ENCODE measurements around the gene CBX8. TPM values are rescaled to one million over a fixed set of nuclear protein-coding genes. Genes with fewer than 3 reads are reported as not detected.

The CBX8 gene
- total RNA-seq, 1 donor from 2014 or later: 3.5 TPM

DNA sequence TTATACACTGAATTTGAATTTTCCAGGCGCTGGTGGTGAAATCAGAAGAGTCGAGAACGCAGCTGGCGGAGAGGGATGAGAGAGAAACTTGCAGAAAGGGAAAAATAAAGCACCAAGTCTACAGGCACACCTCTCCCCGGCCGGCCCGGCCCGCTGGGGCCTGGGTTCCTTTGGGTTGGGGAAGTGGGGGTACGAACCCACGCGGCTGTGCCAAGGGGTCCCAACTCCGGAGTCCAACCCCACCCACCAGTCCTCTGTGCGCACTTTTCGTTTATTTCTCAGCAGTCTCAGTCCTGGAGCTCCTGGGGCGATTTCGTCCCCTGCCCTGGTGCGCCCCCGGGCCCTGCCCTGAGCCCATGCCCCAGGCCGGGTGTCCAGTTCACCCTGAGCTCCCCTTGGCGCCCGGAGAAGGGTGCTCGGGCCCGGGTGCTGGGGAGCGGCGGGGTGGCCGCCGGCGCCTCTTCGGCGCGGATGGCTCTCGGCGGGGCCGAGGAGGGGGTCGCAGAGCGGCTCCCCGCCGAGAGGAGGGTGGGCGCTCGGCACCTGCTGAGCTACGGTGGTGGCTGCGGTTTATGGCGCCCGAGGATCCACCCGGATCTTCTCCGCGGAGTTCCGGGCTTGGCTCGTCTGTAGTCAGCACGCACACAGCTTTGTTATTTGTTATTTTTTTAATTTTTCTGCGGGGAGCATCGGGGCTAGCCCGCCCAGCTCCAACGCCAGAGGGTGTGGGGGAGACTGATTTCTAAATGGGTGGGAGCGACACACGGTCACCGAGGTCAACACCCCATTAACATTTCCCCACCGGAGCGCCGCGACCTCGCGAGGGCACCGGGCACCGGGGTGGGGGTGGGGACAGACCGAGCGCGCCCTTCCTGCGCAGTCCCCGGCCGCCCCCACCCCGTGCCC is 15.7 kb upstream of the CBX8 start:
- TF ChIP-seq, protein P1, sequence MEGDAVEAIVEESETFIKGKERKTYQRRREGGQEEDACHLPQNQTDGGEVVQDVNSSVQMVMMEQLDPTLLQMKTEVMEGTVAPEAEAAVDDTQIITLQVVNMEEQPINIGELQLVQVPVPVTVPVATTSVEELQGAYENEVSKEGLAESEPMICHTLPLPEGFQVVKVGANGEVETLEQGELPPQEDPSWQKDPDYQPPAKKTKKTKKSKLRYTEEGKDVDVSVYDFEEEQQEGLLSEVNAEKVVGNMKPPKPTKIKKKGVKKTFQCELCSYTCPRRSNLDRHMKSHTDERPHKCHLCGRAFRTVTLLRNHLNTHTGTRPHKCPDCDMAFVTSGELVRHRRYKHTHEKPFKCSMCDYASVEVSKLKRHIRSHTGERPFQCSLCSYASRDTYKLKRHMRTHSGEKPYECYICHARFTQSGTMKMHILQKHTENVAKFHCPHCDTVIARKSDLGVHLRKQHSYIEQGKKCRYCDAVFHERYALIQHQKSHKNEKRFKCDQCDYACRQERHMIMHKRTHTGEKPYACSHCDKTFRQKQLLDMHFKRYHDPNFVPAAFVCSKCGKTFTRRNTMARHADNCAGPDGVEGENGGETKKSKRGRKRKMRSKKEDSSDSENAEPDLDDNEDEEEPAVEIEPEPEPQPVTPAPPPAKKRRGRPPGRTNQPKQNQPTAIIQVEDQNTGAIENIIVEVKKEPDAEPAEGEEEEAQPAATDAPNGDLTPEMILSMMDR (conservative IDR thresholded peaks at IDR 0.05; ENCODE audit: low read depth, low read length): no peak
- no peak for DNase-seq (ENCODE audit: low read depth)
- H3K4me3 ChIP-seq (ENCODE audit: low read depth, low read length): peak overlapping the region; percentile 44

GRCh38 chr17:79811868-79812352 is 15.0 kb upstream of the CBX8 start:
- no peak for DNase-seq (ENCODE audit: low read depth)
- H3K4me3 ChIP-seq (ENCODE audit: low read depth, low read length): peak overlapping the region; percentile 10
- TF ChIP-seq, protein P1 (conservative IDR thresholded peaks at IDR 0.05; ENCODE audit: low read depth, low read length): no peak

DNA sequence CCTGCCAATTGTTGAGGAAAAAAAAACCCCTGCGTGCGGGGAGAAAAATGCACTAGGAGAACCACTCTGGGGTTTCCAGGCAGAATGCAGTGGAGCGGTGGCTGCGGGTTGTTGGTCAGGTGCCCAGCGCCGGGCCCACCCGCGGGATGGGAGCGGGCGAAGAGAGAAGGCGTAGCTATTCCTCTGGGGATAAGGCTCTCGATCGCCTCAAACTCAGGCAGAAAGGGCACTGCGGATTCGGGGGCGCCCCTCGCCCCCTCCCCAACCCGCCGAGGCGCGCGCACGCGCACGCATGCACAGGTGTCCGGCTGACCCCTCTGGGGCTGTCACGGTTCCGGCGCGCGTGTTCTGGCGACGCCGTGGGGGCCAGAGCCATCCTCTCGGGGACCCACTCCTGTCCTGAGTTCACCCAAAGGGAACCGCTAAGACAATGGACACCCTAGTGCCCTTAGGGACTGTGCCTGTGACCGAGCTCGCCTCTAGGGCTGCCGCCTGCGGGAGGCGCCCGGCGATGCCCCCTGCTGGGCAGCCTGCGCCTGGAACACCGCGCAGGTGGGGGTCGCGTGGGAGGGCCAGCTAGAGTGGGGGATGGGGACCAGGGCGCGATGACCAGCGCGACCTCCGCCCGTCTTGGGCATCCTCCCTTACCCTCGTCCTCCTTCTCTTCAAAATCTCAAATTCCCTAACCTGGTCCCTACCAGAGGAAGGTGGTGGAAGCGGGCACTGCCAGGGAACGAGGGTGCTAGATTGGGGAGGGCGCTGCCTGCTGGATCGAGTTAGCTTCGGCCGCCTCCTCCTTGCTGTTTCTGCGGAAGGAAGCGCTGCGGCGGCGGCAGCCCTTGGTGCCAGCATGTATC is 14.4 kb upstream of the CBX8 start:
- DNase-seq (ENCODE audit: low read depth): no peak
- peak overlapping the region; percentile 10 for H3K4me3 ChIP-seq (ENCODE audit: low read depth, low read length)
- TF ChIP-seq, protein P1 (conservative IDR thresholded peaks at IDR 0.05; ENCODE audit: low read depth, low read length): peak; percentile 69

- H3K4me3 ChIP-seq (ENCODE audit: low read depth, low read length): peak overlapping the region; percentile 28
- no peak for DNase-seq (ENCODE audit: low read depth)
- TF ChIP-seq, protein P1 (conservative IDR thresholded peaks at IDR 0.05; ENCODE audit: low read depth, low read length): no peak
Measured at GRCh38 chr17:79810130-79811010, 13.5 kb upstream of the CBX8 start.

DNA sequence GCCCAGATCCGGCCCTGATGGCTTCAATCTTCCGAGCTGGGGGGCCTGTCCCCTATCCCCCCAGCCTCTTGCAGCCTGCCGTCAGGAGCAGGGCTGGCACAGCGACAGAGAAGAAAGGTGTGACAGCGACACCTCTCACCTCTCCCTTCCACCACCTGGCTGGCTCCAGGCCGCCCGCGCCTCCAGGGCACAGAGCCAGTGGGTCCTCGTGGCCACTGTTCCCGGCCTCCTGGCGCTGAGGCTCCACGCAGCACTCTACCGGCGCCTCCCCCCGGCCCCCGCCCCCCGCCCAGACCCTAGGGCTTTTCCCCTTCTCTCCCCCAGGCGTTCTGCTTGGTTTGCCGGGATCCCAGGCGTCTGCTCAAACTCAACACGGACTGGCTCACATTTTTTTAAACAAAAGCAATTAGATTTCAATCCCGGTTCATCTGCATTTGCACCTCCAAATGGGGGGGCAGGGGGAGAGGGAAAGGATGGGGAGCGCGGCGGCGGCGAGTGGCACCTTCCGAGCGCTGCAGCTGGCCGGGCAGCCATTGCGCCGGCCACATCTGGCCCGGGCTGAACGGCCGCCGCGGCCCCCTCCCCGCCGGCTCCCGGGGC is 12.8 kb upstream of the CBX8 start:
- H3K4me3 ChIP-seq (ENCODE audit: low read depth, low read length): peak overlapping the region; percentile 8
- no peak for DNase-seq (ENCODE audit: low read depth)
- TF ChIP-seq, protein P1 (conservative IDR thresholded peaks at IDR 0.05; ENCODE audit: low read depth, low read length): no peak
